Measurements from ENCODE around the gene SERPINA3.
A peak's percentile ranks its signal among the peaks of the same experiment; 100 is the strongest.

The SERPINA3 gene

GRCh38 chr14:94638339-94638738, 26.1 kb downstream of the SERPINA3 start:
- peak in 1 of 2 donors; percentile 26 for DNase-seq (ENCODE audit: low read depth in 2 of 2)
- TF ChIP-seq CTCF (IDR thresholded peaks at IDR 0.05; ENCODE audit: low read depth, low read length), result no peak
- H3K4me3 ChIP-seq (replicated peaks in 1 of 2; ENCODE audit: low read depth in 2 of 2, low read length in 2 of 2), result no peak overlapping the region

- no peak for DNase-seq (ENCODE audit: low read depth in 2 of 2)
- no peak for TF ChIP-seq CTCF (IDR thresholded peaks at IDR 0.05; ENCODE audit: low read depth, low read length)
- H3K4me3 ChIP-seq (replicated peaks in 1 of 2; ENCODE audit: low read depth in 2 of 2, low read length in 2 of 2), result no peak overlapping the region
These were observed 27.0 kb downstream of the SERPINA3 start for GRCh38 chr14:94638961-94639817.

- no peak for DNase-seq (ENCODE audit: low read depth in 2 of 2)
- no peak for TF ChIP-seq CTCF (IDR thresholded peaks at IDR 0.05; ENCODE audit: low read depth, low read length)
- H3K4me3 ChIP-seq (replicated peaks in 1 of 2; ENCODE audit: low read depth in 2 of 2, low read length in 2 of 2), result no peak overlapping the region
These were observed 28.8 kb downstream of the SERPINA3 start for GRCh38 chr14:94640721-94641631.

- DNase-seq (ENCODE audit: low read depth in 2 of 2), result no peak
- H3K4me3 ChIP-seq (replicated peaks in 1 of 2; ENCODE audit: low read depth in 2 of 2, low read length in 2 of 2), result no peak overlapping the region
- no peak for TF ChIP-seq CTCF (IDR thresholded peaks at IDR 0.05; ENCODE audit: low read depth, low read length)
These were observed 29.4 kb downstream of the SERPINA3 start for GRCh38 chr14:94641632-94641955.

GRCh38 chr14:94643316-94644101, 31.3 kb downstream of the SERPINA3 start:
- DNase-seq (ENCODE audit: low read depth in 2 of 2), result no peak
- no peak for TF ChIP-seq CTCF (IDR thresholded peaks at IDR 0.05; ENCODE audit: low read depth, low read length)
- no peak overlapping the region for H3K4me3 ChIP-seq (replicated peaks in 1 of 2; ENCODE audit: low read depth in 2 of 2, low read length in 2 of 2)

- H3K4me3 ChIP-seq (replicated peaks in 1 of 2; ENCODE audit: low read depth in 2 of 2, low read length in 2 of 2), result no peak overlapping the region
- no peak for TF ChIP-seq CTCF (IDR thresholded peaks at IDR 0.05; ENCODE audit: low read depth, low read length)
- no peak for DNase-seq (ENCODE audit: low read depth in 2 of 2)
These were observed 31.9 kb downstream of the SERPINA3 start for GRCh38 chr14:94644102-94644535.
